ENCODE results near the gene CLDN18.

Gene CLDN18

DNA sequence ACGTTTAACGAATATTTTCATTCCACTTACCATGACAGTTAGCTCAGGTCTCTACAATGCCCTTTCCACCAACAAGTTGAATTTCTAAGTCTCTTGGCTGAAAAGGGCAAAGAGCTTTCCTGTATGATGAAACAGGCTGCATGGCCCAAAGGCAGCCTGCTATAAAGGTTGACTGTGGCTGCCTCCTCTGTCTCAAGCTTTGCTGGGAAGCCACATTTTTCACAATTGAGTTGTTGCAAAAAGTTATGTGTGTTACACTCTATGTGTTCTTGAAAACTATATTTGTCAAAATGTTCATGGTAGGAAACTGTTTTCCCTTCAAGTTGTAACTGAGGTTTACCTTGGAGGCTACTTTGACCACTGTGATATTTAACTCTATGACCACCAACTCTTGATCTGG lies 56.0 kb downstream of the CLDN18 start:
- no peak for DNase-seq

- no peak for DNase-seq
These were observed 56.4 kb downstream of the CLDN18 start for GRCh38 chr3:138066383-138066782.

GRCh38 chr3:138066972-138067371 lies 57.0 kb downstream of the CLDN18 start:
- DNase-seq = no peak

DNA sequence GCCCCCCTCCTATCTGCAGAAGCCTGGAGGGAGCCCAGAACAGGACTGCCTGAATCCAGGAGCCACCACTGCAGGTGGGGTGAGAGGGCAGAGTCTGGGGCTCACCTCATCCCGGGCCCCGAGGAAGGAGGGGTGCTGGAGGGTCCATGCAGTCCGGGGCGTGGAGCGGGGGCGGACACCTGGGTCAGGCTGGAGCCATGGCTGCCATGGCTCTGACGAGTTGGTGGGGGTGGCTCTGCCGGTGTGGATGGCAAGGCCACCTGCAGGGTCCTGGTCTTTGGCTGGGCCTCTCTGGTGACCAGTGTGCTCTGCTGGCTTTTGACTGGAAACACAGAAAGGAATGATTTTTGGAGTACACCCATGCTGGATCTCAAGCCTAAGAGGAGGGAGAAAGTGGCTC lies 58.1 kb downstream of the CLDN18 start:
- DNase-seq = no peak

- peak; percentile 4 for DNase-seq
These were observed 58.7 kb downstream of the CLDN18 start for GRCh38 chr3:138068579-138069174.

- DNase-seq = no peak
These were observed 60.0 kb downstream of the CLDN18 start for GRCh38 chr3:138070006-138070405.

DNA sequence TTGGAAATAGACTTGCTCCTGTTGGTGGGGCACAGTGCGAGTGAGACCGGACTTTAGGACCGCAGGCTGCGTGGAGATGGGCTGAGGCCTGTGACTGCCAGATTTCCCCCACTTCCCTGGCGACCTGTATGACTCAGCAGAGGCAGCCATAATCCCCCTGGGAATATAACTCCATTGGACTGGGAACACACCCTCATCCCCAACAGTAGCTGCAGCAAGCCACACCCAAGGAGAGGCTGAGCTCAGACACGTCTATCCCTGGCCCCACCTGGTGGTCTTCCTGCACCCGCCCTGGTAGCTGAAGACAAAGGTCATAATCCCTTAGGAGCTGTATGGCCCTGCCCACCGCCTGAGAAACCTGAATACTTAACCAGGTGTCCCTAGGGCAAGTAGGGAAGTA lies 62.8 kb downstream of the CLDN18 start:
- DNase-seq = no peak

- DNase-seq = no peak
These were observed 68.1 kb downstream of the CLDN18 start for GRCh38 chr3:138078096-138078495.

DNA sequence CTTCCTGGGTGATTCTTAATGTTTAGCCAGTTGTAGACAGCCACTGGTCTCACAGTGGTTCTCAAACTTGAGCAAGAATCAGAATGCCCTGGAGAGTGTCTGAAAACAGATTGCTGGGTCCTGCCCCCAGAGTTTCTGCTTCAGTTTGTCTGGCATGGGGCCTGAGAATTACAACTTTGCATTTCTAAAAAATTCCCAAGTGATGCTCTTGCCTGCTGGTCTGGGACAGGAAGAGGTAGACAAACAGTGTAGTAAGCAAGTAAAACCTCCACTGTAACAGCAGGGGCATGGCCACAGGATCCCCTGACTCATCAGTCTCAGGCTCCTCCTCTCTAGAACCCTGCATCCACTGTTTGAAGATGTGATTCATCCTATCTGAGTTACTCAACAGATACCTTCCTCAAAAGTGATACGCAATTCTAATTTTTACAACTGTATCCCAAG lies 69.0 kb downstream of the CLDN18 start:
- no peak for DNase-seq

DNA sequence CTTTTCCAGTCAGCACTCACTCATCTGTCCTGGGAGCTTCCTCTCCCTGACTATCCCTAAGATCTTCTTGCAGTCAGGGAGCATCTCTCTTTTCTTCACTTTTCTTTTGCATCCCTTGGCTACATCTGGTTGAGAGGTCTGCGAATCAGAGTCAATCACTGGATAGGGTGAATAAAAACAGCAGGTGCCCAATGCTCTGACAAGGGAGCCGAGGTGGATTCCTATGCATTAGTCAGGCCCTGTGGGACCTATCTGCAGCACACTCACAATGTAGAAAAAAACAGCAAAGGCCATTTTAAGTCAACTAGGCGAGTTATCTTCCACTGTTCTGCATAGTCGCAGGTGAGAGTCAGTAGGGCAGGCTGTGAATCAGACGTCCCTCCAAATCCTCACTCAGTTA lies 69.9 kb downstream of the CLDN18 start:
- DNase-seq = no peak

DNA sequence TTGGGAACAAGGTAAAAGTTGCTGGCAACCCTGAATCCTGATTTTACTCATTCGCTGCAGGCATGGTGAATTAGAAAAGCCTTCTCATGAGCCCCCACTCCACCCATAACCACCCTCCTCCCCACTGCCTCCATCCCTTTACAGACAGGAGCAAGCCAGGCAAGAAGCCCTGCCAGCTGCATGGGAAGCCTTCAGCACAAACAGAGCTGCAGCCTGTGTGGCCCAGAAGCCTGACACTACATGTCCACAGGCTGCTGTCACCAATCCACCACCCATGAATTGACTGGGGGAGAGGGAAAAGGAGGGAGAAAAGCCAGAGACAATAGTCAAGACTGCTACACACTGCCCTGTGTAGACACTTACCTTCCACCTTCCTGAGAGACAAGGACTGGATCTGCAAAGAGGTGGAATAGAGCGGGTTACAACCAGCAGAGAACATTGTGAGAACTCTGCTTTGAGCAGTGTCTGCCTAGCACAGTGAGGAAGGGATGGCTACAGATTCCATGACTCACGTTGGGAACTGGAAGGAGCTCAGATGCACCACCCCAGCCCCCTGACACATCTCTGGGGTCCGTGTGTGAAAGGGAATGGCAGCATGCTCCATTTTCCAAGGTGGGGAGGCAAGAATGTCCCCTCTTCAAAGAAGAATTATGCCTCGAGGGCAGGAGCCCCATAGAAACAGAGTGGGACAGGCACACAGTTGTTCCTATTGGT lies 71.6 kb downstream of the CLDN18 start:
- DNase-seq = no peak

DNA sequence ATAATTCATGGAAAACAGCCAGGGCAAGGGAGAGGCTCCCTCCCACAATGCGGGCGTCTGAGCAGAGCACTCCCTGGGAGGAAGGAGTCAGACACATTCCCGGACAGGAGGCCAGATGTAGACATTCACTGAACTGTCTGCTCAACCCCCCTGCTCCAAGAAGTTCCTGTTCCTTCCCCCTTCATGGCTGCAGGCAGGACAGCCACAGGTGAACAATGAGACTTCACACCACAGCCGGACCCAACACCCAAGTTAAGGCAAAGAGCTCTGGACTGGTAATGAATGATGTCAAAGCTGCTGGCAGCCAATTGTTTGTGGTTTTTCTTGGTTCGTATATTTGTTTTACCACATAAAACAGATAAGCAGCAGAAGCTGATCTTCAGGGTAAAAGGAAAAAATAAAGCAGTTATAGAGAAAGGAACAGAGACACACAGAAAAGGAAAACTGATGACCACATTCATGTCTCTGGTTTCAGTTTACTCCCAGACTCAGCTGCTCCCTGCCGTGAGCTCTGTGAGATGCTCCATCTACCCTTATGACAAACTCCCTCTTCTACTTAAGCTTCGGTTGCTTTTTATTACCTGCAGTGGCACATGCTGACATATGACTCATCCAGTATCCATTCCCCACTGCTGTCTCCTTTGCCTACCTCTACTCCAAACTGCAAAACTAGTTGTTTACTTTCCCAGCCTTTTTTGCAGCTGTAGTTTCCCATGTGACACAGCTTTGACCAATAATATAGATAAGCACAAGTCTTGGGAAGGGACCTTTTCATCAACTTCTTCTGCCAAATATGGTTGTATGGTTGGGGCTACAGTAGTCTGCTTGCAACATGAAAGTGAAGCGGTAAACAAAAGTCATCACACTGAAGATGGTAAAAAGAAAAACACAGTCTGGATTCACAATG lies 72.4 kb downstream of the CLDN18 start:
- no peak for DNase-seq

DNA sequence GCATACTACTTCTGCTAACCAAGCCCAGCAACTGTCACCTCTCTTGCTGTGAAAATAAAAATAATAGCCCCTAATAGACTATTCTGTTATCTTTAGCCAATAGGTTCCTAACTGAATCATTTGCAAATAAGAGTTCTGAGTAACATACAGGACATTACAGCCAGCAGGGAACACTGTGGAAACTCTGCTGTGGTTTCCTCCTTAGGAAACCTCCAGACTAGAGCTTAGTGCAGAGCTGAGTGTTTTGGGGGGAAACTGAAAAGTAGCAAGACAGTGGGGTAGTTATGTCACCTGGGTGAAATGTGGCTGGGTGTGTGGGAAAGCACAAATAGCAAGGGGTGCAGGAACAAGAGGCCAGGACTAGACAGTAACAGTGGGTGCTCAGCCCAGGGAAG lies 73.0 kb downstream of the CLDN18 start:
- peak; percentile 22 for DNase-seq
